ENCODE results near the gene OGFOD3.
"Not testable (repeated sequence)": the region's sequence is repeated elsewhere in the genome, so short reads cannot be mapped to it uniquely, and the experiment has no call there.

Gene OGFOD3

DNA sequence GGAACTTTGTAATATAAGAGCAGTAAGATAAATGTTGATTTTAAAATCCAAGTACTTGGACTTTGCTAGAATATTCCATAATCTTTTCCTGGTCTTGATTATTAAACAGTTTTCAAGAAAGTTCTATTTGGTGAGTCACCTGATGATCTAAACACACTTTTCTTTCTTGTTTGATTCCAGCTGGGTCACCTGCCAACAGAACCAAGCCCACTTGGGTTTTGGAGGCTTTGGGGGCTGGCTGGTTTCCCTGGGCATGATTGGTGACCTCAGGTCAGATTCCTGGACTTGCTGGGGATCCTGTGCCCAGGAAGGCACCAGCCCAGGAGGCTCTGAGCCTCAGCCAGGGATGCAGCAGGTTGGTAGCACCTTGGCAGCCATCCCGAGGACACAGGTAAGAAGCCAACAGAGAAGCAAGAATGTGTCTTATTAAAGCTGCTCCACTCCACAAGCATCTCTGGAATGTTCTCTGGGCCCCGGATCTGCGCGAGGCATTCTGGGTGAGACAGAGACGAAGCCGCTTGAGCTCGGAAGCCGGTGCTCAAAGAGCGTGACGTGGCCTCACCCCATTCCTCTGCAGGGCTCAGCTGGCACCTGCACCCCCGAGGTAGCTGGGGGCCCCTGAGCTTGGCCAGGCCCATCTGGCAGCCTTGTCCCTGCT lies 62.5 kb downstream of the OGFOD3 start:
- no peak for DNase-seq (ENCODE audit: low read depth, low spot score)

DNA sequence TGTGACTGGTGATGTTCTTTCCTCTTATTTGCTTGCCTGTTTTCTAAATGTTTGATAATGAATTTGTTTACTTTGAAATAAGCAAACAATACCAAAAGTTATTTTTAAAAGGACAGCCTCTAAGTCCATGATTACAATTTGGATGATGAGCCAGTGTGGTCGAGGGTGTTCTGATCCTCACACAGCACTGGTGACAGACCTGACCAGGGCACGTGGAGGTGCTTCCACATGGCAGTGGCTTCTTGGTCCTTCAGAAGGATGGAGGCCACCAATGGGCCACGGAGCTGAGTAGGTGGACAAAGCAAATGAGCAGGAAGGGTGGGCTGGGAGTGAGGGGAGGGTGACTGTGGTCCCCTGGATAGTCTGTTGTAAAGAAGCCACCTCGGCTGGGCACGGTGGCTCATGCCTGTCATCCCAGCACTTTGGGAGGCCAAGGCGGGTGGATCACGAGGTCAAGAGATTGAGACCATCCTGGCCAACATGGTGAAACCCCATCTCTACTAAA lies 63.5 kb downstream of the OGFOD3 start:
- DNase-seq (ENCODE audit: low read depth, low spot score), result no peak

DNA sequence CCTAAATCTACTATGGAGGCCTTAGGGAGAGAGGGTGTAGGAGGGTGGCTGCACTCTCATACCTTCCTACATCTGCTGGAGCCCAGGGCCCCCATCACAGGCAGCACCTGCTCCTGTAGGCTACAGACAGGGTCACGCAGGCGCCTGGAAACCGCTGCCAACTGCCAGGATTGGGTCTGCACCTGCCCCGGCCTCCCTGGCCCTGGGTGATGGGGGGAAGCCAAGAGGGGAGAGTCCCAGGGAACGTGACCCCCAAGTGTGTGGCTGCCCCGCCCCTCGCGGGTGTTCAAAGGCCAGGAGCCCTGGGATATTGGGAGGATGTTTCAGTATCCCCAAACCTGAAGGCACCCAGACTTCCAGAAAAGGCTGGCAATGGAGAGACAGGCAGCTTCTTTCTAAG lies 64.9 kb downstream of the OGFOD3 start:
- DNase-seq (ENCODE audit: low read depth, low spot score), result no peak

DNA sequence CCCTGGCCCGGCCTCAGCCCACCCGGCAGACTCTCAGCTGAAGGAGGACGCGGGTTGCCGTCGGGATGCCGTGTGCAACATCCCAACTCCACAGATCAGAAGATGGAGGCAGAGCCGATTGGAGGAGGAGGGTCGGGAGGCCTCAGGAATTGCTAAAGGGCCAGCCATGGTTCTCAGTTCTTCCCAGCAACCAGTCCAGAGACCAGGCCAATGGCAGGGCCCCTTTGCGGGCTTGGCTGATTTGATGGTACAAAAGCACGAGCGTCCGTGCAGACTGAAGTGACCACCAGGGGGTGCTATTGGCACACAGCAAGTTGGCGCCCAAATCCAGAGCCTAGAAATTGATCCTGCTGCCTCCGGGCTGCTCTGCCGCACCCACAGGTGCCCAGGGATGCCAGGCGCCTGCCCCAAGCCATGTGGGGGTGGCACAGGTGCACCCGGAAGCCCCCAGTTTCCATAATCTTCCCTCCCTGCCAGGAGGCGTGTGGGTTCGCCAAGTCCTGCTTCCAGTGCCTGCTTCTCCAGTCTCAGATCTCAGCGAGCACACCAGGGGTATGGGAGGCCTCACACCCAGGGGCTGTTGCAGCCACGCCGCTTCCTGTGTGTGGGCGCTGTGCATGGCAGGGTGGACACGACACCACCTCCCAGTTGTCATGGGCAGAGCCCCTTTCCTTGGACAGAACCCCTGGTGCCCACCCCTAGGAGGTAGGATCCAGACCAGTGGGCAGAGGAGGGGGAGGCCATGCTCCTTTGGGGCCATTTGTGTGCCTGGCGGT lies 66.5 kb downstream of the OGFOD3 start:
- no peak for DNase-seq (ENCODE audit: low read depth, low spot score)

DNA sequence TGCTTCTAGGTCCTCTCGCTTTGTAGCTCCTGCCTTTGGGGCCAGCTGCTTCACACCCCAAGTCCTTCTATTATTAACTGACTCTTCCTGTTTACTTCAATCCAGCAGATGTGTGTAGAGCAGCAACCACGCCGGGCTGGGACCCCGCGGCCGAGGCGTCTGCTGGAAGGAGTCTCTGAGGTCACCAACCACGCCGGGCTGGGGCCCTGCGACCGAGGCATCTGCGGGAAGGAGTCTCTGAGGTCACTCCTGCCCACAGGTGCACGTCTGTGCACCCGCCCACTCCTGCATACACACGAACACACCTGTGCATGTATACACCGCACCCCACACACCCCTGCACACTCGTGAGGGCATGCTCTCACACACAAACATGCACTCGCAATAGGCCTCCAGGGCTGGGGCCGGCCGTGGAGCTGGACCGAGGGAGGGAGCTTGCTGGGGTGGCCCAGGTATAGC lies 67.1 kb downstream of the OGFOD3 start:
- no peak for DNase-seq (ENCODE audit: low read depth, low spot score)

DNA sequence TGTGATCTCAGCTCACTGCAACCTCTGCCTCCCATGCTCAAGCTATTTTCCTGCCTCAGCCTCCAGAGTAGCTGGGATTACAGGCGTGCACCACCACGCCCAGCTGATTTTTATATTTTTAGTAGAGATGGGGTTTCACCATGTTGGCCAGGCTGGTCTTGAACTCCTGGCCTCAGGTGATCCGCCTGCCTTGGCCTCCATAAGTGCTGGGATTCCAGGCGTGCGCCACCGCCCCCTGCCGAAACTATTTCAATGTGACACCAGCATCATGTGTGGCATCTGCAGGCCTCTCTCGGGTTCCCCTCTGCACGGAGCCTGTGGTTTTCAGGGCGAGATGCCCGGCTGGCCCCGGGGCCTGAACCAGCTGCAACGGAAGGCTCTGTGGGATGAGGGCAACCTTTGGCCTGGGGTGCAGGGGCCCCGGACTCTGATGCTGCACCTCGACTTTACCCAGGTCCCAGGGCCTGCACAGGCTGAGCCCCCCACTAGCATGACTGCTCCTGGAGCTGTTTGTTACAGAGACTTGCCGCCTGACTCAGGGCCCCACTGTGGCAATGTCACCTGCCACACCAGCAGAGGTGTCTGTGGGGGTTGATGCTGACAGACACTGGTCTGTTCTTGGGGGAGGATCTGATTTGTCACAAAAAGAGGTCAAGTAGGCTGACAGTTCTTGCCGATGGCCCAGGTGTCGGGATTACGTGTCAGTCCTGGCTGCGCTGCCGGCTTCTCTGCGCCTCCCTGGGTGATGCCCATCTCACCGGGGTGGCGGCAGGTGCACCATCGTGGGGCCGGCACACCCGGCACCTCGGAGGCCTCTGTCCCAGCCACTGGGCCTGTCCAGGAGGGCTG lies 68.0 kb downstream of the OGFOD3 start:
- DNase-seq (ENCODE audit: low read depth, low spot score), result no peak

DNA sequence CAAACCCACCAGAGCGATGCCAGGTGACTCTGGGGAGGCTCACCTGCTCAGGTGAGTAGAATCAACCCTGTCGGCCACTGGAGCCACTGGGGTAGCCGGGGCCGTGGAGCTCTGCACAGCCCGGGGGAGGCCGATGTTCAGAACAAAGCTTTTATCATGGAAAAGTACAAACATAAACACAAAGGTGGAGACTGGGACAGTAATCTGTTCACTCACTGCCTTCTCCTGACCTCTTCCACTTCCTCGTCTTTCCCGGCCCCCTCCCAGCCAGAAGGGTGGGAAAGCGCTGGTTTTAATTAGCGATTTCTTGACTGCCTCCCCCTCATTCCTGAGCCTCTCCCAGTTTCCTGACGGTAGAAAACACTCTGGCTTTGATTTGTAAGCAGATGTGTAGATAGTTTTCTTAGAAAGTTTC lies 69.1 kb downstream of the OGFOD3 start:
- DNase-seq (ENCODE audit: low read depth, low spot score), result no peak

DNA sequence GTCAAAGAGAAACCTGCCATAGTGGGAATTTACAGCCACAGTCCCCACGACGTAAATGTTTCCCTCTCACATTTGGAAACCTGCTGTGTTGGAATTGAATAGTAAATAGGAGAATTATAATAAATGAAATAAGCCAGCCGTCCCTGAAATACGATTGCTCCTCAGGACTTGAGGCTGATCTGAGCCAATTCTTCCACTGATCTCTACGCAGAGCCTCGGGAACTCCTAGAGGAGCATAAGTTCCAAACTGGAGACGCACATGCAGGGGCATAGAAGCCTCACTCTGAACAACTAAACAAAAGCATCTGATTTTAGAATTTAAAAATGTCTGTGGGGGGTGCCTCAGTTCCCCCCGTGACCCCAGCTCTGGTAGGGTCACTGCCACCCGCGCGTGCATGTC lies 69.5 kb downstream of the OGFOD3 start:
- no peak for DNase-seq (ENCODE audit: low read depth, low spot score)

DNA sequence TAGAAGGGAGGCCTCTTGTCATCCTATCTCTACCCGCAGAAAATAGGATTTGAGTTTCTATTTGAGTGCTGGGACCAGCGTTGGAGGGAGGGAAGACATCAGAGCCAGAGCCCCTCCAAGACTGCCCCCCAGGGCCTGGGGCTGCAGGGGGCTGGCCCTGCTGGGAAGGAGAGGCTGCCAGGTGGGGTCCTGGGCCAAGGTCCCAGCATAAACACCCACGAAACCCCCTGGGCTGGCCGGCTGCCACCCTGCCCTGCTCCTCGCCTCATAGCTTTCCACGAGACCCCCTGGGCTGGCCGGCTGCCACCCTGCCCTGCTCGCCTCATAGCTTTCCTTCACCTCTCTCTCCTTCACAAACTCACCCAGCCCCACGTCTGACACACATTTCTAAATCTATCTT lies 70.0 kb downstream of the OGFOD3 start:
- DNase-seq (ENCODE audit: low read depth, low spot score), result no peak

DNA sequence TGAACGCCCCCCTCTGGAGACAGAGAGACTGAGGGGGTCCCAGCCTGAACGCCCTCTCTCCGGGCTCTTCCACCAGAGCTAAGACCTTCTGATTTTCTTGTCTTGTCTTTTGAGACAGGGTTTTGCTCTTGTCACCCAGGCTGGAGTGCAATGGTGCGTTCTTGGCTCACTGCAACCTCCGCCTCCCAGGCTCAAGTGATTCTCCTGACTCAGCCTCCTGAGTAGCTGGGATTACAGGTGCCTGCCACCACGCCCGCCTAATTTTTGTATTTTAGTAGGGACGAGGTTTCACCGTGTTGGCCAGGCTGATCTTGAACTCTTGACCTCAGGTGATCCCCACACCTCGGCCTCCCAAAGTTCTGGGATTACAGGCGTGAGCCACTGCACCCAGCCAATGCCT lies 70.4 kb downstream of the OGFOD3 start:
- DNase-seq (ENCODE audit: low read depth, low spot score), result not testable (repeated sequence)

DNA sequence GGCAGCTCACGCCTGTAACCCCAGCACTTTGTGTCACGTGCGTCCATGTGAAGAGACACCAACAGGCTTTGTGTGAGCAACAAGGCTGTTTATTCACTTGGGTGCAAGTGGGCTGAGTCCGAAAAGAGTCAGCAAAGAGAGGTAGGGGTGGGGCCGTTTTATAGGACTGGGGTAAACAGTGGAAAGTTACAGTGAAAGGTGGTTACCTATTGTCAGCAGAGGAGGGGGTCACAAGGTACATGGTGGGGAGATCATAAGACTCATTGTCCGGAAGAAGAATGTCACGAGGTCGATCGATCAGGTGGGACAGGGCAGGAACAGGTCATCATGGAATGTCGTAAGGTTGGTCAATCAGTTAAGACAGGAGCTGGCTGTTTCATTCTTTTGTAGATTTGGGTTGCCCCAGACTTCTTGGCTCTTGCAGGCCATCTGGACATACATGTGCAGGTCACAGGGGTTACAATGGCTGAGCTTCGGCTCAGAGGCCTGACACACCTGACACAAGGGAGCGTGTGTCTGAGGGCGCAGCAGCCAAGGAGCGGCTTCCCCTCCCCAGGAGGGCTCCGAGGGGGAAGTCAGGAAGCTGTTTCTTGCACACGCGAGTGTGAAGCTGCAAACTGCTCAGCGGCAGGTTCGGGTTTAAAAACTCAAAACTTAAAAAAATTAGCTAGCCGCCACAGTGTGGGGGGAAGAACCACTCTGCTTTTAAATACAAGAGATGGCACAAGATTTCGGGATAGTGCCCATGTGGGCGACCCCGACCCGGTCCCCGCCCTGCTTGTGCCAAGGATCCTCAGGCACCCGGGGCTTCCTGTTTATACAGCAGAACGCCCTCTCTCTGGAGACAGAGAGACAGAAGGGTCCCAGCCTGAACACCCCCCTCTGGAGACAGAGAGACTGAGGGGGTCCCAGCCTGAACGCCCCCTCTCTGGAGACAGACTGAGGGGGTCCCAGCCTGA lies 71.8 kb downstream of the OGFOD3 start:
- no peak for DNase-seq (ENCODE audit: low read depth, low spot score)

DNA sequence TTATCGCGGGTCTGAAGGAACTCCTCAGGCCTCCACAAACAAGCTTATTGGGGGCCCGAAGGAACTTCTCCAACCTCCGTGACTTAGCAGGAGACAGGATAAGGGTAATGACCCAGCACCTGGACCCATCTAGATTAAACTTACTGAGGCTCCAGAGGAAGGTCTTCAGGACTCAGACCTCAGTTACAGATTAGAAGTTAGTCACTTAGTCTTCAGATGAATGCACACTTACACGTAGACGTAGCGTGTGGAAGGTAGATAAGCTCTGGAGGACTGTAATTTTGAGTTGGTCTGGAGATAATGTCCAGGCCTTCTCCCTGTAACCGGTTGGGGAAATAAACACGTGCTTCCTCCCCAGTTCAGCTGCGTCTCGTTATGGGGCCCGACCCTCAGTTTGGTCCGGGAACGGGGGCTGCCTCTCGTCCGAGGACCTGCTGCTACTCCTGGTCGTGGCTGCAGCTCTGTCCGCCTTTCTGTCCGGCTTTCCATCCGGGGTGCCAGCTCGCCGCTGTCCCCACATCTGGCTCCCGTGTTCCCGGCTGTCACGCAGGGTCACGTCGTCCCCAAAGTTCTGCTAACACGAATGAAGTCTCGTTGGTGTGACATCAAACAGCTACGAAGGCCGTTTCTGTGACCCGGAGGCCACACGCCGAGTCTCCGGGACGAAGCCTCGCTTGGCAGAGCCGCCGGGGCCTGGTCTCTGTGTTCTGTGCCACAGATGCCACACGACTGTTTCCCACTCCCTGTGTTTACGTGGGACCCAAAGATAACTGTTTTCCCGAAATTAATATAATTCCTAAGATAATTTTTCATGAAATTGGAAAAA lies 73.0 kb downstream of the OGFOD3 start:
- no peak for DNase-seq (ENCODE audit: low read depth, low spot score)

DNA sequence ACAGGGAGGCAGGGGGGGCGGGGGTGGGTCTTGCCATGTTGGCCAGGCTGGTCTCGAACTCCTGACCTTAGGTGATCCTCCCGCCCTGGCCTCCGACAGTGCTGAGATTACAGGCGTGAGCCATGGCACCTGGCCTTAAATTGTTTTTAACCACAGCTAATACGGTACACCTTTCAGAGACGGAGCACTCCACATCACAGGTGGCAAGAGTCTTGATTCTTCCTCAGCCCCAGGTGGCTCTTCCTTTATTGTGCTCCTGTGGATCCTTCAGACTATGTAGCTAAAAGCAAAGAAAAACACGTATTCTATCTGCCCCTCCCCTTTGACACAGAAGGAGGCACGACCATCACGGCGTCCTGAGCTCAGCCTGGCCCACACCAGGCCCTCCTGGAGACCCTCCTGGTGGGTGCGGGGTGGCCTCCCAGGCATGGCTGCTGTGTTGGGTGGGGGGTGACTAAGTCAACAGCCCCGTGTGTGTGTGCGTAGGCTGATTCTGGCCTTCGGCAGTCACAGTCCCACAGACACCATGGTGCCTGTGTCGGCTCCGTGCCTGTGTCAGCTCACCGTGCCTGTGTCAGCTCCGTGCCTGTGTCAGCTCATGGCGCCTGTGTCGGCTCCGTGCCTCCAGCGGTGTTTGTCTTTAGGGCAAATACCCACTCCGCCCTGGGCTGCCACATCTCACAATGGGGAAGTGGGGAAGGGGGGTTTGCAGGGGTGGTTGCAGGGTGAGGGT lies 74.0 kb downstream of the OGFOD3 start:
- no peak for DNase-seq (ENCODE audit: low read depth, low spot score)

DNA sequence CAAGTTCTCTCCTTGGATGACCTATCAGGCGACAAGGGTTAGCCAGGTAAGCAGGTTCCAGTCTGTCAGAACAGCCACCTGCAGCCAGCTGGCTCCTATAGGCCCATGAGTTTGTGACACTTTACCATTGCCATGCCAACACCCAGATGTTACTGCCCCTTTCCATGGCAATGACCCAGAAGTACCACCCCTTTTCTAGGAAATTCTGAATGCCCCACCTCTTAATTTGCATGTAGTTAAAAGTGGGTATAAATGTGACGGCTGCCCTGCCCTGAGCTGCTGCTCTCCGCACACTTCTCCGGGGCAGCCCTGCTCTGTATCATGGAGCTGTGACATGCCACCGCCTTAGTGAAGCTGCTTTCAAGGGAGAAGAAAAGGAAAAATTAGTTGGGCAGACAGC lies 74.8 kb downstream of the OGFOD3 start:
- DNase-seq (ENCODE audit: low read depth, low spot score), result no peak

DNA sequence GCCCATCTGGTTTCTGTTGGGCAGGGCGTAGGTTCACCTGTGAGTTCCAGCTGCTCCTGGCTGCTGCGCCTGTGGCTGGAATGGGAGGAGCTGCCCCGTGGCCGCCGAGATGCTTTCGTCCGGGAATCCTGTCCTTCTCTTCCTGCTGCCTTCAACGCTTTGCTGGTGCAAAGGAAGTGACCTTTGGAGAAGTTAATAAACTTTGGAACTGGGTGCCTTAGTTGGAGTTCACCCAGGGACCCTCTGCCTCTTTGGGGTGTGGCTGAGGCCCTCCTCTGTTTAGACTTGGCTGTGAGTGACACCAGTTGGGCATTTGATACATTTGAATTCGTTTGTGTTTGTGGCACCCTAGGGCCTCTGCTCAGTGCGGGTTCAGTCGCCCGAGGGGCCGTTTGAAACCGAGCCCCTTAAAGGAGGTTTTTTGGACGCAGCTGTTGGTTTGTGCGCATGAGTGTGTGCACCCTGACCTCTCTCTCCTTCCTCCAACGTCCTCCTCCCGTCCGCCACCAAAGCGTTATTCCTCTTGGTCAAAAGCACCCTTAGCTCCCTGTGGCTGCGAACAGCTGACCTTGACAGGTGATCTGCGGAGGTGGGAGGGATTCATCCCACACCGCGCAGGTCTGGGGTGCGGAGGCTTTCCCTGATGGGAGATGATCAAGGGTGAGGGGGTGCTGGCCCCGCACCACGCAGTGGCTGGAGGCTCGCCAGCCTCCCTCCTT lies 75.9 kb downstream of the OGFOD3 start:
- DNase-seq (ENCODE audit: low read depth, low spot score), result no peak

DNA sequence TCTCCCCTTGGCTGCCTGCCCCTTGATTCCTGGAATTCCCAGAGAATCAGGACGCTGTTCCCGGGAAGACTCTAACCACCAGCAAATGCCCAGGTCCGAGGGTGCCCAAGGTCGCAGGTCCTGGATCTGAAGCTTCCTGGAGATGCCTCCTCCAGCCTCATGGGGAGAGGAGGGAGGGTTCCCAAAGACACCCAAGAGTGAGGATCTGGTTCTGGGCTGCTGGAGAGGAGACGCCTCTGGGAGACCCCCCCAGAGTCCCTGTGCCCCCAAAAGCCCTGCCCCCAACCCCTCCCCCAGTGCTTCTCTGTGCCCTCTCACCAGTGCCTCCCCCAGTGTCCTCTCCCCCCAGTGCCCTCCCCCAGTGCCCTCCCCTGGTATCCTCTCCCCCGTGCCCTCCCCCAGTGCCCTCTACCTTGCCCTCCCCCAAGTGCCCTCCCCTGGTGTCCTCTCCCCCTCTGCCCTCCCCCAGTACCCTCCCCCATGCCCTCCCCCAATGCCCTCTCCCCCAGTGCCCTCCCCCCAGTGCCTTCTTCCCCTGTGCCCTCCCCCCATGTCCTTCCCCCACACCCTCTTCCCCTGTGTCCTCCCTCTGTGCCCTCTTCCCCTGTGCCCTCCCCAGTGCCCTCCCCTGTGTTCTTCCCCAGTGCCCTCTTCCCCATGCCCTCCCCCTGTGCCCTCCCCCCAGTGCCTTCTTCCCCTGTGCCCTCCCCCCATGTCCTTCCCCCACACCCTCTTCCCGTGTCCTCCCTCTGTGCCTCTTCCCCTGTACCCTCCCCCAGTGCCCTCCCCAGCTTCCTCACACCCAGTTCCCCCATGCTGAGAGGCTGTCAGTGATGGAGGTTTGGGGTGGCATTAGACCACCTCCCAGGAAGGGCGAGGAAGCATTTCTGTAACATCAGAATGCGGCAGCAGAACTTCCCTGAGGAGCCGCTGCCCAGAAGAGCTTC lies 78.5 kb downstream of the OGFOD3 start:
- no peak for DNase-seq (ENCODE audit: low read depth, low spot score)

Data from iPS DF 19.7 (cell line).